Coronary artery (tissue), 2 donors: ENCODE data around the gene NOC2L.

Source experiments
- DNase-seq: peaks from one replicate; pipeline ENCODE4 v3.0.0-alpha.2; 2017; ENCODE audit warnings: low spot score
- H3K27ac ChIP-seq, 2 donors: fragments of 200-600 bp; sonication (generic); one replicate each; pipeline ENCODE4 v1.5.1; 2016 to 2019
- H3K4me3 ChIP-seq: fragments of 200-600 bp; sonication (generic); 2 replicates; pipeline ENCODE4 v1.5.1; 2016; ENCODE audit warnings: mild to moderate bottlenecking, moderate library complexity
- CTCF ChIP-seq: fragments of 200-600 bp; sonication (generic); IDR thresholded peaks from one replicate; pipeline ENCODE4 v1.5.1; 2019; ENCODE audit warnings: antibody characterized with exemption

Gene NOC2L

GRCh38 chr1:966135-966703 lies 7.2 kb upstream of the NOC2L start, which contains the start of gene PLEKHN1:
Gene PLEKHN1 (plus strand): TSS chr1:966482. CDS start chr1:966532, 50 bp downstream.
- DNase-seq: no peak
- no peak for TF ChIP-seq CTCF
- peak within 1 kb of the TSS in 1 of 2 donors; percentile 79 for H3K27ac ChIP-seq
- H3K4me3 ChIP-seq: peak within 1 kb of the TSS; percentile 96

DNA sequence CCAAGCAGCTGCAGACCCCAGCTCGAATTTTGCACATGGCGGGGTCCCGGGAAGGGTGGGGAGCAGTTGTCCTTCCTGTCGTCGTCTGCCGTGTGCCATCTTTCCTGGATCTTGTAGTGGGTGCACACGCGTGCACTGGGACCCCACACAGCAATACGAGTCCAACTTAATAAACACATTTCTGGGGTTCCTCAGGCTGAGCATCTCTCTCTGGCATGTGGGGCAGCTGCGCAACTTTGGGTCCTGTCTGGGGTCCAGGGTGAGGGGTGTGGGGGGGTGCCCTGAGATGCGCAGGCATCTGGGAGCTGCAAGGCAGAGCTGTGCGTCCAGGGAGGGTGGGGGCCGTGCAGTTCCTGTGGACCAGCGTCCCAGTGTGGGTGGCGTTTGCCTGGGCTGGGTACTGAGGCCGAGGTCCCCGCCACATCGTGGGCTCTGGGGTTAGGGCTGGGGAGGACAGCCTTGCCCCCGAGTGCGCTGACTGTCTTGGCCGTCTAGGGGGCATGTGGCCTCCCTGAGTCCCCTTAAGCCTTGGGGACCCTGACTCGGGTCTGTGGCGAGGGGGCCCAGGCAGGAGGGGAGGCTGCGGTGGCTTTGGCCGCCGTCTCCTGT lies 6.6 kb upstream of the NOC2L start:
- DNase-seq: no peak
- H3K4me3 ChIP-seq: peak overlapping the region; percentile 96
- H3K27ac ChIP-seq: no peak overlapping the region
- no peak for TF ChIP-seq CTCF

DNA sequence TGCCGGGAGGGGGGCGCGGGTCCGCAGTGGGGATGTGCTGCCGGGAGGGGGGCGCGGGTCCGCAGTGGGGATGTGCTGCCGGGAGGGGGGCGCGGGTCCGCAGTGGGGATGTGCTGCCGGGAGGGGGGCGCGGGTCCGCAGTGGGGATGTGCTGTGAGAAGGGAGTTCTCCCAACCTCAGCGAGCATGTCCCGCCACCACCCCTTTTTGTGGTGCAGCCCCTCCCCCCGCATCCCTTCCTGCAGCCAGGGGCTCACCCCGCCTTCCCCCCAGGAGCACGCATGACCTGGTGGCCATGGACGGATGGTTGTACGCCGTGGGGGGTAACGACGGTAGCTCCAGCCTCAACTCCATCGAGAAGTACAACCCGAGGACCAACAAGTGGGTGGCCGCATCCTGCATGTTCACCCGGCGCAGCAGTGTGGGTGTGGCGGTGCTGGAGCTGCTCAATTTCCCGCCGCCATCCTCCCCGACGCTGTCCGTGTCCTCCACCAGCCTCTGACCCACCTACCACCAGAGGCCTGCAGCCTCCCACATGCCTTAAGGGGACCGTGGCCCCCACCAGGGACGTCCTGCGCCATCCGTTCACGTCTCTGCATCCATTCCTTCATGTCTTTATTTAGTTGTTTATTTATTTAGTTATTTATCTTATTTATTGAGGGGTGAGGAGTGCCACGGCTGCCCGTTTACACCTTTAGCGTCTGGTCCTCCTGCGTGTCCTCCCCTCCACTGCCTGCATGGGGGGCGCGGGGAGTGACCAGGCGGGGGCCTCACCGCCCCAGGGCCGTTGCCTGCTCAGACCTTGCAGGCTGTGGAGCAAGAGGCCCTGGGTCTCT lies 5.9 kb upstream of the NOC2L start:
- DNase-seq: no peak
- no peak for TF ChIP-seq CTCF
- Histone ChIP-seq H3K27ac (no peak overlapping the region), H3K4me3 (no peak overlapping the region)

DNA sequence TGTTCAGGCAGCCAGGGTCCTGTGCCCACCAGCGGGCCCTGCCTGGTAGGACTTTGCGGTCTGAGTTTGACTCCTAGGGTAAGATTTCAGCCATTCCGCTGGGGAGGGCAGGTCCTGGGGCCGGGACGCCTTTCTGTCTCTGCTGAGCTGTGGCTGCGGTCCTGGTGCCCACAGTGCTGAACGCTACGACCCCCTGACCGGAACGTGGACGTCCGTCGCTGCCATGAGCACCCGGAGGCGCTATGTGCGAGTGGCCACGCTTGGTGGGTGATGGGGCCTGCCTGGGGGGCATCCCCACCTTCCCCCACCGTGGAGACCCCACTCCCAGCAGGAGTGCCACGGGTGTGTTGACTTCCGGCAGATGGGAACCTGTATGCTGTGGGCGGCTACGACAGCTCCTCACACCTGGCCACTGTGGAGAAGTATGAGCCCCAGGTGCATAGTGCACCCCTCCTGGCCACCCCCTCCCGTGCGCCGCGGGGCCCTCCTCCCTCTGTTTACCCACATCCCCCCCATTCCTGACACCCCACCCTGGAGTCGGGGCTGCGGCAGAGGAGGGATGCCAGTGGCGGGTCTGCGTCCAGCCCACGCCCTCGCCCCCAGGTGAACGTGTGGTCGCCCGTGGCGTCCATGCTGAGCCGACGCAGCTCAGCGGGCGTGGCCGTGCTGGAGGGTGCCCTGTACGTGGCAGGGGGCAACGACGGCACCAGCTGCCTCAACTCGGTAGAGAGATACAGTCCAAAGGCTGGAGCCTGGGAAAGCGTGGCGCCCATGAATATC lies 4.9 kb upstream of the NOC2L start:
- TF ChIP-seq CTCF: no peak
- Histone ChIP-seq H3K27ac (no peak overlapping the region), H3K4me3 (no peak overlapping the region)
- no peak for DNase-seq

GRCh38 chr1:963301-963651 lies 4.2 kb upstream of the NOC2L start:
- no peak for TF ChIP-seq CTCF
- DNase-seq: no peak
- H3K27ac ChIP-seq: no peak overlapping the region
- no peak overlapping the region for H3K4me3 ChIP-seq

DNA sequence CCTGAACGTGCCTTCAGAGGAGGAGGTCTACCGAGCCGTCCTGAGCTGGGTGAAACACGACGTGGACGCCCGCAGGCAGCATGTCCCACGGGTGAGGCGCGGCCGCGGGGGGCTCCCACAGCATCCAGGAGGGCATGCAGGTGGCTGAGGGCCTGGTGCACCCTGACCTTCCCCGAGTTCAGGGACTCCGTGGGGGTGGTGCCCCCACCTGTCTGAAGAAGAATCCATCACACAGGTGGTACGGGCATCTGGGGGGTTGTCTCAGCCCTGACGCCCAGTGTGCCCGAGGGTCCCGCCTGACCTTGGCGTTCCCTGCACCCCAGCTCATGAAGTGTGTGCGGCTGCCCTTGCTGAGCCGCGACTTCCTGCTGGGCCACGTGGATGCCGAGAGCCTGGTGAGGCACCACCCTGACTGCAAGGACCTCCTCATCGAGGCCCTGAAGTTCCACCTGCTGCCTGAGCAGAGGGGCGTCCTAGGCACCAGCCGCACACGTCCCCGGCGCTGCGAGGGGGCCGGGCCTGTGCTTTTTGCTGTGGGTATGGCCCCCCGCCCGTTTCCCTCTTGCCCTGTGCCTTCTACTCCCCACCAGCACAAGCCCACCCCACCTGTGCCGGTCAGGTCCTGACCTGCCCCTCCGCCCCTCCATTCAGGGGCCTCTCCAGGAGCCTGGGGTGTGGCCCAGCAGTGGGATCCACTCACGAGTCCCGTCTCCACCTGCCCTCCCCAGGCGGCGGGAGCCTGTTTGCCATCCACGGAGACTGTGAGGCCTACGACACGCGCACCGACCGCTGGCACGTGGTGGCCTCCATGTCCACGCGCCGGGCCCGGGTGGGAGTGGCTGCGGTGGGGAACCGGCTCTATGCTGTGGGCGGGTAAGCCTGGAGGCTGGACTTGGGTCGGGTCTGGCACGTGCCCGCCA lies 3.6 kb upstream of the NOC2L start:
- no peak for DNase-seq
- no peak overlapping the region for H3K4me3 ChIP-seq

More for the DNA sequence above, 3.6 kb upstream of the NOC2L start:
- no peak for TF ChIP-seq CTCF
- no peak overlapping the region for H3K27ac ChIP-seq
